Medulla oblongata (tissue), 1 donor: ENCODE data around the gene COL25A1.
"Not testable (repeated sequence)": the region's sequence is repeated elsewhere in the genome, so short reads cannot be mapped to it uniquely, and the experiment has no call there.

Experiments
- DNase-seq: peaks from one replicate; pipeline ENCODE4 v3.0.0-alpha.2; 2015; ENCODE audit errors: extremely low spot score

Gene COL25A1

GRCh38 chr4:109125084-109125483 lies 177.4 kb downstream of the COL25A1 start:
- no peak for DNase-seq

GRCh38 chr4:109123951-109124350 lies 178.5 kb downstream of the COL25A1 start:
- DNase-seq = no peak

- DNase-seq = no peak
These were observed 180.9 kb downstream of the COL25A1 start for GRCh38 chr4:109121561-109121960.

- DNase-seq = no peak
These were observed 182.6 kb downstream of the COL25A1 start for GRCh38 chr4:109119852-109120251.

- no peak for DNase-seq
These were observed 183.8 kb downstream of the COL25A1 start for GRCh38 chr4:109118635-109119034.

GRCh38 chr4:109114501-109114900 lies 188.0 kb downstream of the COL25A1 start:
- DNase-seq = no peak

GRCh38 chr4:109113521-109113920 lies 188.9 kb downstream of the COL25A1 start:
- no peak for DNase-seq

- DNase-seq = no peak
These were observed 191.4 kb downstream of the COL25A1 start for GRCh38 chr4:109111031-109111430.

GRCh38 chr4:109108215-109108614 lies 194.2 kb downstream of the COL25A1 start:
- not testable (repeated sequence) for DNase-seq

- DNase-seq = no peak
These were observed 208.4 kb downstream of the COL25A1 start for GRCh38 chr4:109094056-109094455.

GRCh38 chr4:109091727-109092409 lies 210.6 kb downstream of the COL25A1 start:
- DNase-seq = no peak

GRCh38 chr4:109083911-109084310 lies 218.5 kb downstream of the COL25A1 start:
- no peak for DNase-seq

GRCh38 chr4:109079731-109080130 lies 222.7 kb downstream of the COL25A1 start:
- no peak for DNase-seq

GRCh38 chr4:109079201-109079600 lies 223.3 kb downstream of the COL25A1 start:
- DNase-seq = no peak

- DNase-seq = peak; percentile 24
These were observed 223.7 kb downstream of the COL25A1 start for GRCh38 chr4:109078724-109079123.

GRCh38 chr4:109077505-109077904 lies 225.0 kb downstream of the COL25A1 start:
- DNase-seq = no peak

GRCh38 chr4:109076709-109077108 lies 225.7 kb downstream of the COL25A1 start:
- not testable (repeated sequence) for DNase-seq

- no peak for DNase-seq
These were observed 226.8 kb downstream of the COL25A1 start for GRCh38 chr4:109075621-109076020.

- DNase-seq = no peak
These were observed 229.9 kb downstream of the COL25A1 start for GRCh38 chr4:109072595-109072994.

- DNase-seq = not testable (repeated sequence)
These were observed 231.8 kb downstream of the COL25A1 start for GRCh38 chr4:109070677-109071076.

GRCh38 chr4:109067508-109068235 lies 234.8 kb downstream of the COL25A1 start:
- DNase-seq = no peak

- DNase-seq = no peak
These were observed 237.5 kb downstream of the COL25A1 start for GRCh38 chr4:109065006-109065405.

GRCh38 chr4:109053257-109053656 lies 249.2 kb downstream of the COL25A1 start:
- no peak for DNase-seq
